Adrenal gland (tissue), 12 donors: ENCODE results near the gene LYPD5. TPM values are rescaled to one million over a fixed set of nuclear protein-coding genes. Genes with fewer than 3 reads are reported as not detected.
"Not testable (repeated sequence)": the region's sequence is repeated elsewhere in the genome, so short reads cannot be mapped to it uniquely, and the experiment has no call there.

Experiments
- DNase-seq, 7 donors: peaks; one replicate each; pipeline ENCODE4 v3.0.0-alpha.2; 2019 to 2020
- H3K27ac ChIP-seq, 5 donors: fragments of 200-600 bp; sonication (generic) in 4 of 5; 1 replicate in 3 of 5; 2 replicates in 2 of 5; pipeline versions ENCODE4 v1.5.1 to v1.8.0; 2016 to 2020; ENCODE audit warnings: mild to moderate bottlenecking in 1 of 5
- H3K27me3 ChIP-seq: fragments of 200-600 bp; 2 replicates; pipeline ENCODE4 v1.8.0; 2021
- H3K36me3 ChIP-seq, 2 donors: fragments of 200-600 bp; replicated peaks in 1 of 2; 1 replicate in 1 of 2; 2 replicates in 1 of 2; pipeline versions ENCODE4 v1.5.1 to v1.8.0; 2018 to 2022
- H3K4me1 ChIP-seq, 2 donors: fragments of 200-600 bp; replicated peaks in 1 of 2; 1 replicate in 1 of 2; 2 replicates in 1 of 2; pipeline versions ENCODE4 v1.5.1 to v1.8.0; 2018 to 2021
- H3K4me3 ChIP-seq, 4 donors: fragments of 200-600 bp; sonication (generic) in 3 of 4; one replicate each; pipeline ENCODE4 v1.5.1; 2016 to 2018
- H3K9me3 ChIP-seq, 3 donors: fragments of 200-600 bp; sonication (generic) in 1 of 3; replicated peaks in 1 of 3; 1 replicate in 2 of 3; 2 replicates in 1 of 3; pipeline versions ENCODE4 v1.5.1 to v1.8.0; 2016 to 2021
- CTCF ChIP-seq, 6 experiments: fragments of 450-650 bp in 4 of 6; fragments of 200-600 bp in 2 of 6; sonication (generic) in 1 of 6; IDR thresholded peaks; 1 replicate in 5 of 6; 2 replicates in 1 of 6; pipeline versions ENCODE4 v1.5.1 to v1.8.0; 2016 to 2021; ENCODE audit warnings: antibody characterized with exemption in 6 of 6, mild to moderate bottlenecking in 2 of 6, moderate library complexity in 1 of 6
- POLR2A ChIP-seq, 2 donors: fragments of 450-650 bp; IDR thresholded peaks; one replicate each; pipeline ENCODE4 v1.6.1; 2017; ENCODE audit warnings: antibody characterized with exemption in 2 of 2, mild to moderate bottlenecking in 2 of 2, moderate library complexity in 1 of 2
- WGBS, 4 donors: extraction: QIAGEN DNeasy Blood & Tissue Kit in 2 of 4; methylation state at CpG; one replicate each; pipeline versions ENCODE4 v1.1.5 to v1.1.7; 2013 to 2017; 5-methylcytosine and 5-hydroxymethylcytosine counted together
- intact Hi-C, 2 donors: fragments of 100-400 bp; cut with DNase I; formaldehyde crosslinking; loops; one replicate each; pipeline versions ENCODE4 v1.14.1 to v1.15.0; 2022 to 2023
- polyA plus RNA-seq, 3 donors: library from polyadenylated mRNA; stranded (reverse); fragments of 200-250 nt in 2 of 3; fragments of 350-450 nt in 1 of 3; fragmentation: Illumina TruSeq in 1 of 3; extraction: RNeasy Lipid Tissue Mini Kit (QIAGEN cat#74804) in 1 of 3; gene quantifications; one replicate each; pipeline ENCODE4 v1.2.3, GENCODE V29; 2013 to 2014
- total RNA-seq, 9 donors: library from RNA; depleted of rRNA in 4 of 9; stranded (reverse); fragments of >200 nt in 4 of 9; fragments of 120-200 nt in 1 of 9; fragmentation: NEBNext Ultra II Directional in 1 of 9; extraction: Animal tissue kit (Norgen Biotek cat#: 25700) in 1 of 9; gene quantifications; one replicate each; pipeline versions ENCODE4 v1.1.0 to v1.2.4, GENCODE V29; 2013 to 2023
- donor health status: healthy with polysubstance abuse.
- donor health status: Bipolar disorder and iron deficiency.
- donor health status: DM: yes; HTN: yes; CAD: no.
- donor health status: DM: no; HTN: no; CAD: no.
- donor health status: DM: no; HTN: no; CAD: no.
- donor health status: DM: yes; HTN: yes; CAD: no.

The LYPD5 gene
- total and polyA plus RNA-seq, 12 donors, result 0.32 to 3.0 (median 0.91) TPM; not detected in 1

- Histone ChIP-seq H3K27me3 (no peaks in the 10 kb centered on the region), H3K36me3 (no peaks in the 10 kb centered on the region), H3K9me3 (no peaks in the 10 kb centered on the region), H3K27ac (no peak overlapping the region), H3K4me1 (peaks cover 0 to 10% of the 10 kb centered on the region in 2 donors), H3K4me3 (no peak overlapping the region)
- intact Hi-C loops, result no loop called here
- no peak for TF ChIP-seq CTCF (IDR thresholded peaks at IDR 0.05)
- no peak for TF ChIP-seq POLR2A (IDR thresholded peaks at IDR 0.05)
- no peak for DNase-seq
- WGBS, 4 donors, result 80 to 93% (median 88%) methylated on average over 7 of the region's 7 CpGs
Observed at GRCh38 chr19:43775299-43775890, 26.9 kb downstream of the LYPD5 start.

- H3K27ac ChIP-seq, H3K27me3 ChIP-seq, intact Hi-C loops, DNase-seq, H3K9me3 ChIP-seq, H3K36me3 ChIP-seq: not testable (repeated sequence)
- H3K4me1 ChIP-seq, result peaks cover 0 to 10% of the 10 kb centered on the region in 2 donors
- H3K4me3 ChIP-seq, result peak overlapping the region in 1 of 4 donors; percentile 41
- 65 to 87% (median 74%) methylated on average over 11 of the region's 11 CpGs for WGBS, 4 donors
Observed at GRCh38 chr19:43774940-43775258, 27.3 kb downstream of the LYPD5 start.

GRCh38 chr19:43774103-43774939 is 27.9 kb downstream of the LYPD5 start:
- H3K36me3 ChIP-seq, result no peaks in the 10 kb centered on the region
- no peaks in the 10 kb centered on the region for H3K9me3 ChIP-seq
- DNase-seq, result peak; percentile 60 to 85 (median 71)
- intact Hi-C loops, result no loop called here
- TF ChIP-seq POLR2A (IDR thresholded peaks at IDR 0.05) (no peak), CTCF (IDR thresholded peaks at IDR 0.05) (peak; percentile 8 to 70 (median 52))
- 23 to 39% (median 27%) methylated on average over 5 to 63 of the region's 63 CpGs for WGBS, 4 donors
- peaks cover 0 to 10% of the 10 kb centered on the region in 2 donors for H3K4me1 ChIP-seq
- peak overlapping the region in 1 of 4 donors; percentile 41 for H3K4me3 ChIP-seq
- no peaks in the 10 kb centered on the region for H3K27me3 ChIP-seq
- no peak overlapping the region for H3K27ac ChIP-seq

GRCh38 chr19:43773725-43774102 is 28.5 kb downstream of the LYPD5 start:
- DNase-seq, result no peak
- no peak overlapping the region for H3K4me3 ChIP-seq

More at GRCh38 chr19:43773725-43774102, 28.5 kb downstream of the LYPD5 start:
- WGBS, 4 donors, result 70 to 87% (median 74%) methylated on average over 5 of the region's 5 CpGs
- TF ChIP-seq POLR2A (IDR thresholded peaks at IDR 0.05) (no peak), CTCF (IDR thresholded peaks at IDR 0.05) (no peak)
- H3K36me3 ChIP-seq, result no peaks in the 10 kb centered on the region
- H3K27me3 ChIP-seq, result no peaks in the 10 kb centered on the region
- H3K4me1 ChIP-seq, result peaks cover 0 to 10% of the 10 kb centered on the region in 2 donors
- intact Hi-C loops, result no loop called here
- no peak overlapping the region for H3K27ac ChIP-seq
- H3K9me3 ChIP-seq, result no peaks in the 10 kb centered on the region
